H1 (cell line): ENCODE measurements around the gene ZPR1. TPM values are rescaled to one million over a fixed set of nuclear protein-coding genes. Genes with fewer than 3 reads are reported as not detected.

ENCODE experiments used
- CTCF ChIA-PET: fragments of 300-600 bp; sonication (Branson Sonifier 250); formaldehyde crosslinking; loops from one replicate; lab custom pipeline; 2021; ENCODE audit not compliant: partially characterized antibody; lab: Charles Lee
- POLR2A ChIA-PET: fragments of 300-600 bp; sonication (Branson Sonifier 250); formaldehyde crosslinking; loops from one replicate; lab custom pipeline; 2021; ENCODE audit warnings: inconsistent platforms; ENCODE audit not compliant: partially characterized antibody; lab: Charles Lee
- DNase-seq, 2 experiments: peaks; one replicate each; pipeline versions ENCODE4 v3.0.0 to v3.0.0-alpha.2; 2010 to 2022; ENCODE audit warnings: low spot score in 2 of 2, low read depth in 1 of 2, mixed read lengths in 1 of 2
- FAIRE-seq: peaks from 2 replicates; lab custom pipeline; 2011; peaks lifted over from hg19 to GRCh38; lab: Jason Lieb, UNC
- H2AFZ ChIP-seq: 2 replicates; pipeline ENCODE4 v1.8.1; 2012; ENCODE audit warnings: low read length, inconsistent platforms
- H2AK5ac ChIP-seq: 2 replicates; pipeline ENCODE4 v1.6.1; 2013; ENCODE audit warnings: low read depth, low read length
- H2BK120ac ChIP-seq: replicated peaks from 2 replicates; pipeline ENCODE3; 2013; ENCODE audit warnings: low read depth, low read length, inconsistent platforms
- H2BK12ac ChIP-seq: 2 replicates; pipeline ENCODE4 v1.6.1; 2013; ENCODE audit warnings: low read depth, low read length
- H2BK15ac ChIP-seq: 2 replicates; pipeline ENCODE4 v1.6.1; 2013; ENCODE audit warnings: low read length
- H2BK20ac ChIP-seq: 2 replicates; pipeline ENCODE4 v1.6.1; 2013; ENCODE audit warnings: low read length
- H2BK5ac ChIP-seq: 2 replicates; pipeline ENCODE4 v1.6.1; 2013; ENCODE audit warnings: low read depth, low read length
- H3K14ac ChIP-seq: 2 replicates; pipeline ENCODE4 v1.6.1; 2013; ENCODE audit warnings: inconsistent platforms; ENCODE audit not compliant: insufficient read length
- H3K18ac ChIP-seq: 2 replicates; pipeline ENCODE4 v1.6.1; 2013; ENCODE audit warnings: low read length; ENCODE audit errors: extremely low read depth
- H3K23ac ChIP-seq: 2 replicates; pipeline ENCODE4 v1.6.1; 2013; ENCODE audit warnings: inconsistent platforms; ENCODE audit not compliant: insufficient read length
- H3K23me2 ChIP-seq: 2 replicates; pipeline ENCODE4 v1.6.1; 2013; ENCODE audit warnings: low read depth, low read length
- H3K27ac ChIP-seq: 2 replicates; pipeline ENCODE4 v1.6.1; 2011; ENCODE audit warnings: low read depth, low read length, inconsistent platforms
- H3K27me3 ChIP-seq, 4 experiments: replicated peaks in 1 of 4; 1 replicate in 1 of 4; 2 replicates in 3 of 4; pipeline versions ENCODE4 v1.6.1 to v1.8.1; 2011 to 2013; ENCODE audit warnings: low read length in 3 of 4, mild to moderate bottlenecking in 3 of 4, inconsistent platforms in 2 of 4, mixed read lengths in 2 of 4, moderate library complexity in 1 of 4; ENCODE audit not compliant: control insufficient read depth in 3 of 4, insufficient read depth in 3 of 4; ENCODE audit errors: extremely low read depth in 1 of 4
- H3K36me3 ChIP-seq, 4 experiments: 2 replicates each; pipeline versions ENCODE4 v1.6.1 to v1.8.1; 2011 to 2013; ENCODE audit warnings: mild to moderate bottlenecking in 4 of 4, low read length in 3 of 4, moderate library complexity in 2 of 4, control low read depth in 1 of 4, inconsistent platforms in 1 of 4; ENCODE audit not compliant: insufficient read depth in 4 of 4, control insufficient read depth in 2 of 4
- H3K4ac ChIP-seq: replicated peaks from 2 replicates; pipeline ENCODE3; 2013; ENCODE audit warnings: low read length, low read depth, mixed read lengths, inconsistent platforms; ENCODE audit not compliant: insufficient read length
- H3K4me1 ChIP-seq, 4 experiments: replicated peaks in 1 of 4; 1 replicate in 1 of 4; 2 replicates in 3 of 4; pipeline versions ENCODE4 v1.6.1 to v1.8.1; 2011 to 2013; ENCODE audit warnings: low read length in 3 of 4, inconsistent platforms in 2 of 4, mixed read lengths in 1 of 4; ENCODE audit not compliant: insufficient read depth in 4 of 4, control insufficient read depth in 3 of 4
- H3K4me2 ChIP-seq, 2 experiments: 2 replicates each; pipeline versions ENCODE4 v1.6.1 to v1.8.1; 2011 to 2013; ENCODE audit warnings: low read depth in 2 of 2, low read length in 2 of 2, control low read depth in 1 of 2, inconsistent platforms in 1 of 2, mild to moderate bottlenecking in 1 of 2; ENCODE audit not compliant: insufficient read depth in 1 of 2
- H3K4me3 ChIP-seq, 4 experiments: fragments of 200-600, 300-600 bp in 1 of 4; sonication (generic), shearing (Covaris generic), sonication (Bioruptor Twin) in 1 of 4; 2 replicates each; pipeline versions ENCODE4 v1.5.1 to v1.8.1; 2011 to 2016; ENCODE audit warnings: low read length in 4 of 4, low read depth in 3 of 4, control low read depth in 2 of 4, inconsistent platforms in 2 of 4, mild to moderate bottlenecking in 2 of 4, mixed read lengths in 1 of 4, moderate library complexity in 1 of 4; ENCODE audit not compliant: insufficient read depth in 2 of 4; ENCODE audit errors: extremely low read depth in 1 of 4
- H3K56ac ChIP-seq: replicated peaks from 2 replicates; pipeline ENCODE3; 2013; ENCODE audit warnings: low read depth, mild to moderate bottlenecking, mixed read lengths, low read length, inconsistent platforms; ENCODE audit not compliant: insufficient read length
- H3K79me1 ChIP-seq: 2 replicates; pipeline ENCODE4 v1.6.1; 2013; ENCODE audit warnings: low read depth, low read length, control low read depth
- H3K79me2 ChIP-seq, 2 experiments: 2 replicates each; pipeline versions ENCODE4 v1.6.1 to v1.8.1; 2012 to 2013; ENCODE audit warnings: low read length in 2 of 2, mild to moderate bottlenecking in 2 of 2, inconsistent platforms in 1 of 2; ENCODE audit not compliant: insufficient read depth in 2 of 2, control insufficient read depth in 1 of 2
- H3K9ac ChIP-seq, 4 experiments: replicated peaks in 1 of 4; 1 replicate in 1 of 4; 2 replicates in 3 of 4; pipeline versions ENCODE4 v1.6.1 to v1.8.1; 2011 to 2013; ENCODE audit warnings: low read depth in 3 of 4, low read length in 3 of 4, control low read depth in 2 of 4, mild to moderate bottlenecking in 2 of 4, moderate library complexity in 2 of 4, inconsistent platforms in 1 of 4; ENCODE audit errors: extremely low read depth in 1 of 4
- H3K9me3 ChIP-seq, 2 experiments: 2 replicates each; pipeline versions ENCODE4 v1.6.1 to v1.8.1; 2012 to 2013; ENCODE audit warnings: mild to moderate bottlenecking in 2 of 2, moderate library complexity in 2 of 2, control low read depth in 1 of 2, inconsistent platforms in 1 of 2, low read depth in 1 of 2, low read length in 1 of 2, mixed read lengths in 1 of 2; ENCODE audit not compliant: insufficient read depth in 2 of 2
- H4K20me1 ChIP-seq, 2 experiments: replicated peaks in 1 of 2; 2 replicates each; pipeline versions ENCODE3 to v1.8.1; 2011 to 2013; ENCODE audit warnings: inconsistent platforms in 2 of 2, low read length in 2 of 2, mild to moderate bottlenecking in 1 of 2; ENCODE audit not compliant: insufficient read depth in 2 of 2, control insufficient read depth in 1 of 2
- H4K5ac ChIP-seq: 2 replicates; pipeline ENCODE4 v1.6.1; 2013; ENCODE audit warnings: low read length, low read depth, mixed read lengths, inconsistent platforms; ENCODE audit not compliant: insufficient read length
- H4K8ac ChIP-seq: 2 replicates; pipeline ENCODE4 v1.8.0; 2013; ENCODE audit warnings: mild to moderate bottlenecking, moderate library complexity, low read length, inconsistent platforms; ENCODE audit not compliant: insufficient read depth; ENCODE audit errors: extremely low read depth
- H4K91ac ChIP-seq: replicated peaks from 2 replicates; pipeline ENCODE3; 2013; ENCODE audit warnings: low read length, mixed read lengths, inconsistent platforms; ENCODE audit not compliant: insufficient read length
- CTBP2 ChIP-seq: IDR thresholded peaks from 2 replicates; pipeline ENCODE4 v1.7.0; 2011; ENCODE audit warnings: borderline replicate concordance, mild to moderate bottlenecking, moderate library complexity, mixed read lengths, low read length; ENCODE audit not compliant: insufficient read depth, insufficient read length
- EGR1 ChIP-seq: IDR thresholded peaks from 2 replicates; pipeline ENCODE4 v1.6.1; 2011; ENCODE audit warnings: low read depth, low read length, borderline replicate concordance
- EP300 ChIP-seq, 2 experiments: IDR thresholded peaks; 1 replicate in 1 of 2; 2 replicates in 1 of 2; pipeline ENCODE4 v1.6.1; 2011 to 2012; ENCODE audit warnings: low read depth in 2 of 2, low read length in 2 of 2, mild to moderate bottlenecking in 2 of 2, borderline replicate concordance in 1 of 2, inconsistent platforms in 1 of 2, moderate library complexity in 1 of 2
- JUND ChIP-seq: IDR thresholded peaks from 2 replicates; pipeline ENCODE4 v1.6.1; 2011; ENCODE audit warnings: mild to moderate bottlenecking, improper control_type of control experiment, low read length
- KDM5A ChIP-seq: fragments of 200-600 bp; IDR thresholded peaks from 2 replicates; pipeline ENCODE4 v1.7.1; 2012; ENCODE audit warnings: mild to moderate bottlenecking, low read length, inconsistent platforms, mixed read lengths
- NANOG ChIP-seq: IDR thresholded peaks from 2 replicates; pipeline ENCODE4 v1.6.1; 2011; ENCODE audit warnings: low read length, low read depth, mild to moderate bottlenecking, inconsistent platforms; ENCODE audit not compliant: insufficient read depth, poor library complexity, severe bottlenecking
- TAF1 ChIP-seq: IDR thresholded peaks from 2 replicates; pipeline ENCODE4 v1.6.1; 2011; ENCODE audit warnings: mild to moderate bottlenecking, low read depth, low read length
- WGBS, 2 experiments: shearing (Covaris generic) in 1 of 2; methylation state at CpG; one replicate each; pipeline versions ENCODE4 v1.1.6 to v1.1.7; 2013 to 2015; ENCODE audit warnings: low lambda C conversion rate in 2 of 2, mixed read lengths in 2 of 2, inconsistent platforms in 1 of 2, low coverage in 1 of 2, missing lambda C conversion rate in 1 of 2; ENCODE audit not compliant: insufficient replicate concordance in 2 of 2, insufficient coverage in 1 of 2, insufficient read length in 1 of 2; ENCODE audit errors: extremely low coverage in 1 of 2, missing lambda C conversion rate in 1 of 2; 5-methylcytosine and 5-hydroxymethylcytosine counted together
- polyA plus RNA-seq, 7 experiments: library from polyadenylated mRNA; depleted of rRNA in 3 of 7; stranded (reverse) in 5 of 7; unstranded in 2 of 7; fragments of >200 nt in 5 of 7; fragments of 200-250 nt in 2 of 7; gene quantifications; 1 replicate in 5 of 7; 2 replicates in 1 of 7; 4 replicates in 1 of 7; pipeline versions ENCODE4 v1.2.1 to v1.2.3, GENCODE V29; 2011 to 2013; ENCODE audit warnings: missing spikeins in 2 of 7, mixed read lengths in 2 of 7
- total RNA-seq: library from RNA; stranded (reverse); fragmentation: NEBNext Ultra II Directional; extraction: Animal tissue kit (Norgen Biotek cat#: 25700); gene quantifications from 2 replicates; pipeline ENCODE4 v1.2.1, GENCODE V29; 2021
- TF ChIP-seq, protein P1 (sequence below), 3 experiments: IDR thresholded peaks; 1 replicate in 2 of 3; 2 replicates in 1 of 3; pipeline versions ENCODE4 v1.5.1 to v1.6.1; 2011; ENCODE audit warnings: low read length in 3 of 3, mild to moderate bottlenecking in 3 of 3, inconsistent platforms in 2 of 3, low read depth in 1 of 3, moderate library complexity in 1 of 3; ENCODE audit not compliant: insufficient read depth in 1 of 3; ENCODE audit errors: control extremely low read depth in 1 of 3

Gene ZPR1
- total and polyA plus RNA-seq, 2 of the 8 experiments (the other 6 are each of a cell fraction or from before 2014, with no cell fraction given) = 36.7 to 70.5 TPM

DNA sequence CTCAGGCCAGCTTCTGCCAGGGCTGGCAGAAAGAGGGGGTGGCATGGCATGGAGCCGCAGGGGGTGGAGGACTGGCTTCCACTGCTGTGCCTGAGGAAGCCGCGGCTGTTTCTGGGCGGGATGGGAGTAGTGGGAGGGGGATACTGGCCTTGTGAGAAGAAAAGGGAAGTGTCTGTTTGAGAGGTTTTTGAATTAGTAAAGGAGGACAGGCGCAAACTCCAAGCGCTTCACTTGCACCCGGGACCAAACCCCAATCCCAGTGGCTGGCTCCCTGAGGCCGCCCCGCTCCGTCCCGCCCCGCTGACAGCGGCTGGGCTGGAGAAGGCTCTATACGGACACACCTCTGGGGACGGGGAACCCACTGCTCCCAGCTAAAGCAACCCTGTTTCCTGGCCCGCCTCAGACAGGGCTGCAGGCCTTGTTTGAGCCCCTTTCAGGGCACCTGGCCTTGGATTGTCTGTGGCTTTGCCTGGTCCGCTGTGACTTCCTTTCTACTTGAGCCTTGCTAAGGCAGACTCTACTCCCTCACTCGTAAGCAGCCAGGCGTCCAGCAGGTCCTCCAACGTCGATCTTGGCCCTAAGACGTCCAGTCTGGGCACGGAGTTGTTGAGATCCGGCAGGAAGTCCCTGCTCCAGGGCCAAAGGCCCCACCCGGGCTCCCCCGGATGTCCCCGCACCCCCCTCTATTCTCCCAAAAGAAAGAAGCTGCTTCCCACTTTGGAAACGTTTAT, 47.4 kb upstream of the ZPR1 start:
- ChIA-PET CTCF (interaction anchor here (0.6 to 12.2 kb wide), 27 partner anchors 13 to 1621 kb away, joined by 3 to 237 read pairs (median 5); partner anchors contain the start of genes APOA4, APOA5 and ZPR1), POLR2A (interaction anchor here (0.6 to 2.9 kb wide), 8 partner anchors 12 to 309 kb away, joined by 3 to 16 read pairs (median 4); partner anchors contain the start of genes APOA5, PAFAH1B2 and ZPR1)
- Histone ChIP-seq H3K56ac (no peak overlapping the region), H3K36me3 (no peaks in the 10 kb centered on the region), H3K27ac (no peak overlapping the region), H4K91ac (no peak overlapping the region), H3K27me3 (peaks cover 0 to 7% (median 5%) of the 10 kb centered on the region in 4 experiments; a peak in 3 of 7 replicates), H2AK5ac (no peak overlapping the region), H2BK20ac (no peak overlapping the region), H2BK120ac (no peak overlapping the region), H4K8ac (no peak overlapping the region), H3K23me2 (peaks cover 3% of the 10 kb centered on the region; the same call in 1 of the 2 replicates), H3K4me1 (peaks cover 0 to 24% (median 4%) of the 10 kb centered on the region in 4 experiments; a peak in 5 of 7 replicates), H3K79me1 (no peaks in the 10 kb centered on the region), H2BK5ac (peak overlapping the region; percentile 44; the same call in 1 of the 2 replicates), H3K4me3 (peak overlapping the region; percentile 42 to 64 (median 50)), H2BK15ac (peak overlapping the region; percentile 99; the same call in 1 of the 2 replicates), H3K4ac (peak overlapping the region; percentile 0), H2AFZ (no peak overlapping the region), H3K23ac (no peak overlapping the region), H4K5ac (no peak overlapping the region), H3K9me3 (no peaks in the 10 kb centered on the region; a peak in 1 of 4 replicates), H3K4me2 (peak overlapping the region; percentile 80), H4K20me1 (no peaks in the 10 kb centered on the region), H3K18ac (peak overlapping the region; percentile 99), H3K14ac (no peak overlapping the region), H3K79me2 (no peaks in the 10 kb centered on the region), H2BK12ac (peak overlapping the region; percentile 90; the same call in 1 of the 2 replicates), H3K9ac (0 out of 7 replicates have a peak overlapping the region, but pooled peaks of 3 of the 4 experiments have one; percentile 5 to 17 (median 9))
- FAIRE-seq (no peak), DNase-seq (no peak)
- WGBS, 2 experiments = 53% methylated on average over 25 of the region's 28 CpGs; no CpG with 5 or more reads in 1 of the 2 experiments
- TF ChIP-seq, protein P1, sequence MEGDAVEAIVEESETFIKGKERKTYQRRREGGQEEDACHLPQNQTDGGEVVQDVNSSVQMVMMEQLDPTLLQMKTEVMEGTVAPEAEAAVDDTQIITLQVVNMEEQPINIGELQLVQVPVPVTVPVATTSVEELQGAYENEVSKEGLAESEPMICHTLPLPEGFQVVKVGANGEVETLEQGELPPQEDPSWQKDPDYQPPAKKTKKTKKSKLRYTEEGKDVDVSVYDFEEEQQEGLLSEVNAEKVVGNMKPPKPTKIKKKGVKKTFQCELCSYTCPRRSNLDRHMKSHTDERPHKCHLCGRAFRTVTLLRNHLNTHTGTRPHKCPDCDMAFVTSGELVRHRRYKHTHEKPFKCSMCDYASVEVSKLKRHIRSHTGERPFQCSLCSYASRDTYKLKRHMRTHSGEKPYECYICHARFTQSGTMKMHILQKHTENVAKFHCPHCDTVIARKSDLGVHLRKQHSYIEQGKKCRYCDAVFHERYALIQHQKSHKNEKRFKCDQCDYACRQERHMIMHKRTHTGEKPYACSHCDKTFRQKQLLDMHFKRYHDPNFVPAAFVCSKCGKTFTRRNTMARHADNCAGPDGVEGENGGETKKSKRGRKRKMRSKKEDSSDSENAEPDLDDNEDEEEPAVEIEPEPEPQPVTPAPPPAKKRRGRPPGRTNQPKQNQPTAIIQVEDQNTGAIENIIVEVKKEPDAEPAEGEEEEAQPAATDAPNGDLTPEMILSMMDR (IDR thresholded peaks at IDR 0.05; ENCODE audit: control extremely low read depth in 1 of 3, insufficient read depth in 1 of 3, low read depth in 1 of 3, low read length in 3 of 3) = no peak
- TF ChIP-seq TAF1 = no peak
- no peak for TF ChIP-seq EGR1
- TF ChIP-seq KDM5A = no peak
- TF ChIP-seq NANOG = no peak
- no peak for TF ChIP-seq EP300 (IDR thresholded peaks at IDR 0.05; ENCODE audit: borderline replicate concordance in 1 of 2, low read depth in 2 of 2, low read length in 2 of 2)
- TF ChIP-seq JUND = no peak
- TF ChIP-seq CTBP2 = no peak
